Measurements from ENCODE around the gene MEGF11.

The MEGF11 gene

GRCh38 chr15:66022163-66022525 is 231.4 kb downstream of the MEGF11 start:
- intact Hi-C loops (cut with DNase I; ENCODE audit: low total_unique reads): no loop called here
- peaks cover 0 to 60% of the 10 kb centered on the region in 2 donors for H3K27me3 ChIP-seq
- no peak overlapping the region for H3K27ac ChIP-seq
- H3K4me3 ChIP-seq: no peak overlapping the region
- DNase-seq: no peak
- no peak for TF ChIP-seq CTCF (IDR thresholded peaks at IDR 0.05)
- peaks cover 0 to 3% (median 0%) of the 10 kb centered on the region in 4 donors for H3K4me1 ChIP-seq
- no peaks in the 10 kb centered on the region for H3K9me3 ChIP-seq
- H3K36me3 ChIP-seq: no peaks in the 10 kb centered on the region

- intact Hi-C loops (cut with DNase I; ENCODE audit: low total_unique reads): no loop called here
- H3K27me3 ChIP-seq: peaks cover 0 to 58% of the 10 kb centered on the region in 2 donors
- no peak overlapping the region for H3K27ac ChIP-seq
- no peak for TF ChIP-seq CTCF (IDR thresholded peaks at IDR 0.05)
- H3K4me3 ChIP-seq: no peak overlapping the region
- no peaks in the 10 kb centered on the region for H3K36me3 ChIP-seq
- no peak for DNase-seq
- H3K4me1 ChIP-seq: peaks cover 0 to 3% (median 0%) of the 10 kb centered on the region in 4 donors
- no peaks in the 10 kb centered on the region for H3K9me3 ChIP-seq
Observed at GRCh38 chr15:66021496-66022162, 231.9 kb downstream of the MEGF11 start.

GRCh38 chr15:66019826-66020398 is 233.6 kb downstream of the MEGF11 start:
- Histone ChIP-seq H3K27me3 (peaks cover 0 to 48% of the 10 kb centered on the region in 2 donors), H3K36me3 (no peaks in the 10 kb centered on the region), H3K4me1 (no peaks in the 10 kb centered on the region), H3K4me3 (no peak overlapping the region), H3K9me3 (no peaks in the 10 kb centered on the region), H3K27ac (no peak overlapping the region)
- intact Hi-C loops (cut with DNase I; ENCODE audit: low total_unique reads): no loop called here
- DNase-seq: no peak
- TF ChIP-seq CTCF (IDR thresholded peaks at IDR 0.05): no peak

- intact Hi-C loops (cut with DNase I; ENCODE audit: low total_unique reads): no loop called here
- Histone ChIP-seq H3K4me1 (no peaks in the 10 kb centered on the region), H3K4me3 (no peak overlapping the region), H3K9me3 (no peaks in the 10 kb centered on the region), H3K27me3 (peaks cover 0 to 42% of the 10 kb centered on the region in 2 donors), H3K36me3 (no peaks in the 10 kb centered on the region), H3K27ac (no peak overlapping the region)
- no peak for TF ChIP-seq CTCF (IDR thresholded peaks at IDR 0.05)
- no peak for DNase-seq
Observed at GRCh38 chr15:66019368-66019767, 234.2 kb downstream of the MEGF11 start.

GRCh38 chr15:66018488-66018797 is 235.1 kb downstream of the MEGF11 start:
- TF ChIP-seq CTCF (IDR thresholded peaks at IDR 0.05): no peak
- intact Hi-C loops (cut with DNase I; ENCODE audit: low total_unique reads): no loop called here

More at GRCh38 chr15:66018488-66018797, 235.1 kb downstream of the MEGF11 start:
- H3K9me3 ChIP-seq: no peaks in the 10 kb centered on the region
- peaks cover 0 to 33% of the 10 kb centered on the region in 2 donors for H3K27me3 ChIP-seq
- DNase-seq: no peak
- no peaks in the 10 kb centered on the region for H3K36me3 ChIP-seq
- H3K4me3 ChIP-seq: no peak overlapping the region
- no peaks in the 10 kb centered on the region for H3K4me1 ChIP-seq
- H3K27ac ChIP-seq: no peak overlapping the region

Measured in tibial artery (tissue), 4 donors.